Cardiac fibroblast (primary cell): ENCODE measurements around the gene GTSE1.

ENCODE experiments used
- DNase-seq, 2 donors: peaks; one replicate each; pipeline versions ENCODE4 v3.0.0 to v3.0.0-alpha.2; 2010; ENCODE audit warnings: low read depth in 2 of 2
- H3K4me3 ChIP-seq, 2 donors: replicated peaks in 1 of 2; 1 replicate in 1 of 2; 2 replicates in 1 of 2; pipeline ENCODE4 v1.5.1; 2011; ENCODE audit warnings: low read depth in 2 of 2, low read length in 2 of 2, mild to moderate bottlenecking in 2 of 2, moderate library complexity in 1 of 2
- TF ChIP-seq, protein P1 (sequence below): IDR thresholded peaks from one replicate; pipeline ENCODE4 v1.5.1; 2011; ENCODE audit warnings: low read depth, mild to moderate bottlenecking, low read length, inconsistent platforms

Gene GTSE1

GRCh38 chr22:46297151-46297812 is 612 bp downstream of the GTSE1 start:
- TF ChIP-seq, protein P1, sequence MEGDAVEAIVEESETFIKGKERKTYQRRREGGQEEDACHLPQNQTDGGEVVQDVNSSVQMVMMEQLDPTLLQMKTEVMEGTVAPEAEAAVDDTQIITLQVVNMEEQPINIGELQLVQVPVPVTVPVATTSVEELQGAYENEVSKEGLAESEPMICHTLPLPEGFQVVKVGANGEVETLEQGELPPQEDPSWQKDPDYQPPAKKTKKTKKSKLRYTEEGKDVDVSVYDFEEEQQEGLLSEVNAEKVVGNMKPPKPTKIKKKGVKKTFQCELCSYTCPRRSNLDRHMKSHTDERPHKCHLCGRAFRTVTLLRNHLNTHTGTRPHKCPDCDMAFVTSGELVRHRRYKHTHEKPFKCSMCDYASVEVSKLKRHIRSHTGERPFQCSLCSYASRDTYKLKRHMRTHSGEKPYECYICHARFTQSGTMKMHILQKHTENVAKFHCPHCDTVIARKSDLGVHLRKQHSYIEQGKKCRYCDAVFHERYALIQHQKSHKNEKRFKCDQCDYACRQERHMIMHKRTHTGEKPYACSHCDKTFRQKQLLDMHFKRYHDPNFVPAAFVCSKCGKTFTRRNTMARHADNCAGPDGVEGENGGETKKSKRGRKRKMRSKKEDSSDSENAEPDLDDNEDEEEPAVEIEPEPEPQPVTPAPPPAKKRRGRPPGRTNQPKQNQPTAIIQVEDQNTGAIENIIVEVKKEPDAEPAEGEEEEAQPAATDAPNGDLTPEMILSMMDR, result no peak
- DNase-seq, result peak in 1 of 2 donors; percentile 63
- H3K4me3 ChIP-seq, result peak overlapping the region; percentile 68 to 71

- TF ChIP-seq, protein P1, result no peak
- DNase-seq, result no peak
- H3K4me3 ChIP-seq, result peak overlapping the region; percentile 9 to 14
Measured at GRCh38 chr22:46299101-46299500, 2.4 kb downstream of the GTSE1 start.

DNA sequence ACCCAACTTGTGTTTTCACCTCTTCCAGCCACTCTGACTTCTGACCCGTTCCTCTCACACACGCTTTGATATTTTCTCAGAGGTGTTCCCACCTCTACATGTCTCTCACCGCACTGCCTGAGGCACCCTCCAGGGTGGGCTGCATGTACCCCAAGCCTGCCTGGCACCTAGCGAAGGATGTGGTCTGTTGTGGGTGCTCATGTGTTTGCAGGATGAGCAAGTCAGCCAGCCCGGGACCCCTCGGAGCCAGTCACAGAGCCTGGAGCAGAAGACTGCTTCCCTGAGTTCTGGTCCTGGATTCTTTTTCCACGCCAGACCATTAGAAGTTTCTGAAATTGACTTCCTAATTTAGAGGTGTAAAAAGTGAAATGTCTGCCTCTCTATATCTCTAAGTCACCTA is 3.8 kb downstream of the GTSE1 start:
- TF ChIP-seq, protein P1, result no peak
- no peak for DNase-seq
- H3K4me3 ChIP-seq, result no peak overlapping the region

DNA sequence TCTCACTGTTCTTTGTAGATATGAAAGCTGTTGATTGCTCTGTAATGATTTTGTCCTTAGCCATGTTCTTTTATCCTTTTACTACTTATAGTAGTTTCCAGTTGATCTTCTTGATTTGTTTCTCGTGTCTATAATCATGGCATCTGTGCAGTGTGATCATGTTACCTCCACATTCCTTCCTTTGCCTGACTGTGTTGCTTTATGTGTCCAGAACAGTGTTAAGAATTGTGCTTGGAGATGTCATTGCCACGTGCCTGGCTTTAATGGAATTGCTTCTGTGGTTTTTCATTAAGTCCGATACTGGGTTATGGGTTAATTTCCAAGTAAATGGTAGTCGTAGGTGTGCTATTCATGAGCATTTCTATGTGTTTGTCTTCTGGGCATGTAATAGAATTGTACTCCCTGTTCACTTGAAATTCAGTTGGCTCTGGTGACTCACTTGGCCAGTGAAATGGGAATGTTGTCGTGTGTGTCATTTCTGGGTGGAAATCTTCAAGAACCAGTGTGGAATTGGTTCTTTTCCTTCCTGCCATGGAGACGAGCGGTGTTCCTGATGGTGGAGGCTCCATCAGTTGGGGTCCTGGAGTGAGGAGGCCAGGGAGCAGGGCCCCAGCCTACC is 6.8 kb downstream of the GTSE1 start:
- no peak overlapping the region for H3K4me3 ChIP-seq
- peak in 1 of 2 donors; percentile 49 for DNase-seq
- TF ChIP-seq, protein P1, result no peak

DNA sequence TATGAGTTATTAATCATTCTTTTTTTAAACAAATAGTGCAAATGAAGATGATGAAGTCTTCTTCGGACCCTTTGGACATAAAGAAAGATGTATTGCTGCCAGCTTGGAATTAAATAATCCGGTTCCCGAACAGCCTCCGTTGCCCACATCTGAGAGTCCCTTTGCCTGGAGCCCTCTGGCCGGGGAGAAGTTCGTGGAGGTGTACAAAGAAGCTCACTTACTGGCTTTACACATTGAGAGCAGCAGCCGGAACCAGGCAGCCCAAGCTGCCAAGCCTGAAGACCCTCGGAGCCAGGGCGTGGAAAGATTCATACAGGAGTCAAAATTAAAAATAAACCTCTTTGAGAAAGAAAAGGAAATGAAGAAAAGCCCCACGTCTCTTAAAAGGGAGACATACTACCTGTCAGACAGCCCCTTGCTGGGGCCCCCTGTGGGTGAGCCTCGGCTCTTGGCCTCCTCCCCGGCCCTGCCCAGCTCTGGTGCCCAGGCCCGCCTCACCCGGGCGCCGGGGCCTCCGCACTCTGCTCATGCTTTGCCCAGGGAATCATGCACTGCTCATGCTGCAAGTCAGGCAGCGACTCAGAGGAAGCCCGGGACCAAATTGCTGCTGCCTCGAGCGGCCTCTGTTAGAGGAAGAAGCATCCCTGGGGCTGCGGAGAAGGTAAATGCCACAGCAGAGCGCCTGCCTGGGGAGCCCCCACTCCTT is 11.8 kb downstream of the GTSE1 start:
- no peak for DNase-seq
- no peak overlapping the region for H3K4me3 ChIP-seq
- TF ChIP-seq, protein P1, result no peak

- DNase-seq, result no peak
- H3K4me3 ChIP-seq, result no peak overlapping the region
- TF ChIP-seq, protein P1, result no peak
Measured at GRCh38 chr22:46309526-46310085, 12.9 kb downstream of the GTSE1 start.
